AG04449 (cell line): ENCODE data around the gene WSCD2.

Source experiments
- CTCF ChIA-PET: fragments of 350-600 bp; formaldehyde crosslinking; extraction: SDS; loops from one replicate; lab custom pipeline; 2021; ENCODE audit warnings: antibody characterized with exemption; lab: Yijun Ruan, JAX
- POLR2A ChIA-PET: fragments of 400-600, 350-600 bp; formaldehyde crosslinking; extraction: SDS; loops from one replicate; lab custom pipeline; 2020; ENCODE audit warnings: antibody characterized with exemption, inconsistent platforms; lab: Yijun Ruan, JAX
- DNase-seq: peaks from one replicate; pipeline ENCODE4 v3.0.0-alpha.2; 2010; ENCODE audit warnings: low read depth, low spot score
- H3K4me3 ChIP-seq: 2 replicates; pipeline ENCODE4 v1.5.1; 2011; ENCODE audit warnings: low read depth, mild to moderate bottlenecking, control low read depth, low read length
- TF ChIP-seq, protein P1 (sequence below): IDR thresholded peaks from one replicate; pipeline ENCODE4 v1.5.1; 2011; ENCODE audit warnings: mild to moderate bottlenecking, moderate library complexity, low read length, control low read depth, inconsistent platforms; ENCODE audit not compliant: insufficient read depth; ENCODE audit errors: missing control alignments

WSCD2 gene

DNA sequence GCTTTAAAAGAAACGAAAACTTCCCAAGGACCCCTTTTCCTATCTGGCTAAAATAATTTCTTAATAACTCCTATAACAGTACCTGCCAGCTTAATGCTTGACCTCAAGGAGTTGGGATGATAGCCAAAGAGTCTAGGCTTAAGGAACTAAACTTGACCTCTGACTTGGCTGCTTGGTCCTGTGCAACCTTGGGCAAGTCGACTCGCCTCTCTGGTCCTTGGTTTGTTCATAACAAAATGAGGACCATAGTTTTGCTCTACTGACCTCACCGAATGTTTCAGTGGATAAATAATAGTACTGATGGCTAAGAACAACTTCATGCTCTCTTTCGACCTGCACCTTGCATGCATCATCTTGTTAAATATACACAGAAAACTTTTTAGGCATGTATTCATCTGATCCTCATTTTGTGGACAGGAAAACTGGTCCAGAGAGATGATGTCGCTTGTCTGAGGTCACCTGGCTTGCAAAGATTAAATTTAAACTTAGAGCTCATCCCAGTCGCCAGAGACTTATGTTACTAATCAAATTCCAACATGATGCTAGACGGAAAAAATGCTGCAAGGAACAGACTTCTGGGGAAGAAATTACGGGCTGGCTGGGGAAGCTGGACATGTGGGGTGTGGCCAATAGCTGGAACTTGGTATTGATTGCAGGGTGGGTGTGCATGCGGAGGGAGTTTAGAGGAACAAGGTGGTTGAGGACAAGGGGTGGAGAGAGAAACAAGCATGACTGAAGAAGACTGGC is 38.0 kb upstream of the WSCD2 start:
- CTCF ChIA-PET: no interaction called here
- TF ChIP-seq, protein P1, sequence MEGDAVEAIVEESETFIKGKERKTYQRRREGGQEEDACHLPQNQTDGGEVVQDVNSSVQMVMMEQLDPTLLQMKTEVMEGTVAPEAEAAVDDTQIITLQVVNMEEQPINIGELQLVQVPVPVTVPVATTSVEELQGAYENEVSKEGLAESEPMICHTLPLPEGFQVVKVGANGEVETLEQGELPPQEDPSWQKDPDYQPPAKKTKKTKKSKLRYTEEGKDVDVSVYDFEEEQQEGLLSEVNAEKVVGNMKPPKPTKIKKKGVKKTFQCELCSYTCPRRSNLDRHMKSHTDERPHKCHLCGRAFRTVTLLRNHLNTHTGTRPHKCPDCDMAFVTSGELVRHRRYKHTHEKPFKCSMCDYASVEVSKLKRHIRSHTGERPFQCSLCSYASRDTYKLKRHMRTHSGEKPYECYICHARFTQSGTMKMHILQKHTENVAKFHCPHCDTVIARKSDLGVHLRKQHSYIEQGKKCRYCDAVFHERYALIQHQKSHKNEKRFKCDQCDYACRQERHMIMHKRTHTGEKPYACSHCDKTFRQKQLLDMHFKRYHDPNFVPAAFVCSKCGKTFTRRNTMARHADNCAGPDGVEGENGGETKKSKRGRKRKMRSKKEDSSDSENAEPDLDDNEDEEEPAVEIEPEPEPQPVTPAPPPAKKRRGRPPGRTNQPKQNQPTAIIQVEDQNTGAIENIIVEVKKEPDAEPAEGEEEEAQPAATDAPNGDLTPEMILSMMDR: no peak
- no peak for DNase-seq
- no peak overlapping the region for H3K4me3 ChIP-seq
- POLR2A ChIA-PET: no interaction called here

DNA sequence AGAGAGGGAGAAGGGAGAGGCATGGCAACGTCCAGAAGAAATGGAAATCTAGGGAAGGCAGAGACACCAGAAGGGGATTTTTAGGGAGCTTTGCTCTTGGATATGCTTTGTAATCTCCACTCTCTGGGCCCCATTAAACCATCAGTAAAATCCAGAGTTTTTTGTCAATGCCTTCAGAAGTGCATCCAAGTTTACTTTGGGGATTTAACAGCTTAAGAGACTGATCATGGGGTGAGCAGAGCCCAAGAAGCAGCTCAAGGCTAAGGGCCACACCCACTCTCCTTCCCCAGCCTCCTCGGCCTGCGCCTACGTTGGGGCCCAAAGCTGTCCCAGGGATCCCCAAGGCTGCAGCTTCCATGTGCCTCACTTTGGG is 37.4 kb upstream of the WSCD2 start:
- ChIA-PET CTCF (no interaction called here), POLR2A (no interaction called here)
- no peak for DNase-seq
- no peak overlapping the region for H3K4me3 ChIP-seq
- TF ChIP-seq, protein P1: no peak

DNA sequence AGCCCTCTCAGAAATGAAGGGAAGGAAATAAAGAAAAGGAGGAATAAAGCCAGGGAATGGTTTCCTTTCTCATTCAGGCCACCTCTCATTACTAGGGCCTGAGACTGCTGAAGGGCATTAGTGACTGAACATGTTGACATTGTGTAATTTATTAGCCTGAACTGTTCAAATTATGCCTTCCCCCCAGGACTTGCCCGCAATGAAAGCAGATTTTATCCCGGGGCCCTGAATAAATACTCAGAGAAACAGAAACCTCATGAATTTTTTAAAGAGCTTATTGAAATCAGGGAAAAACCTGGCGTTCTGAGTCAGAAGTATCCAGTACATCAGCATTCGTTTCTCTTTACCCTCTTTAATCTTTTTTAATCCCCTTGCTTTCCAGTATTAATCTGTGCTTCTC is 35.9 kb upstream of the WSCD2 start:
- no peak for DNase-seq
- H3K4me3 ChIP-seq: no peak overlapping the region
- TF ChIP-seq, protein P1: no peak
- ChIA-PET POLR2A (no interaction called here), CTCF (no interaction called here)

DNA sequence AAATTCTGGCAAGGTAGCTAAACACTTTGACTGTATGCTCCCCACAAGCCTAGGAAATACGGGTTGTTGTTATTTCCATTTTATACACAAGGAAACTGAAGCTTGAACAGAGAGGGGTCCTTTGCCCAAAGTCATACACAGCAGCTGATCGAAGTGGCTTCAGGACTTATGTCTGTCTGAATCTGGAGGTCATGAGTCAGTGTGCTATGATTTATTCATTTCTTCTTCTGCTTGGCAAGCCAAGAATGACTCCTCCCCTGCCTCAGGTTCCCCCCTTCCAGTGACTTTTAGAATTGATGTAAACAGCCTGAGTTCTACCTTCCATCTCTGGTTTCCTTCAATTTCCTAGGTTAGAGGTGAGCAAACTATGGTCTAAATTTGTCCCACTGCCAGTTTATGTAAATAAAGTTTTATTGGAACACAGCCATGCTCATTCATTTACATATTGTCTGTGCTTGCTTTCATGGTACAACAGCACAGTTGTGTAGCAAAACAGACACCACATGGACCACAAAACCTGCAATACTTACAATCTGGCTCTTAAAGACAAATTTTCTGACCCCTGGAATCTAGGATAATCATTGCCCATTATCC is 34.9 kb upstream of the WSCD2 start:
- ChIA-PET CTCF (no interaction called here), POLR2A (no interaction called here)
- TF ChIP-seq, protein P1: no peak

DNA sequence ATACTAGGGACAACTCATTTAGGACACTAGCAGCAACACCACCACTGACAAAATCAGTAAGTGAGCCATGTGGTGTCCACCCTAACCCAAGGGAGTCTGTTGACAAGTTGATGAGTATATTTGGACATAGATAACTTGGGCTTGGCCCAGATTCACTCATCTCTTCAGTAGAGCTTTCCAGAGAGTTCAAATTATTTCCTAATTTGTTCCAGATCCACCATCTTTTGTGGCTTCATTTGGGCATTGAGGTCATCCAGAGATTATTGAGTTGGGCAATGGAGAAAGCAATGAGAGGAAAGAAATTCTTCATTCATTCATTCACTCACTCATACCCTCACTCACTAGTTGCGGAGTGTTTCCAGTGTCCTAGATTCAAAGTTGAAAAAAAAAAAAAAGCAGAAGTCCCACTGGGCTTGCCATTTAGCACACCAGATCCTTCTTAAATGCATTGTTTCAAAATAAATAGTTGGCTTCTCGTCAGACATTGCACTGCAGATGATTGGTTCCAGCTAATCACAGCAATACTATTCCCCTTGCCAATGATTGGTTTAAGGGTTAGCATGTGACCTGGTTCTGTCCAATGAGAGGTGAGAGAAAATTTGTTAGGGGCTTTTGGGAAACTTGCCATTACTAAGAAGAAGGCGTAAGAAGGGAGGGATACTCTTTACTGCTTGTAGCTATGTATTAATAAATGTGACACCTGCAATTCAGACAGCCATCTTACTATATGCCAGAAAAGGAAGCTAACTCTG is 31.8 kb upstream of the WSCD2 start:
- ChIA-PET POLR2A (no interaction called here), CTCF (interaction anchor here (0.6 kb wide), 1 partner anchor 9 kb away, joined by 3 read pairs; no protein-coding TSS in a partner anchor)
- H3K4me3 ChIP-seq: no peak overlapping the region
- no peak for DNase-seq
- TF ChIP-seq, protein P1: no peak

More for the DNA sequence above, 34.9 kb upstream of the WSCD2 start:
- no peak for DNase-seq
- no peak overlapping the region for H3K4me3 ChIP-seq

DNA sequence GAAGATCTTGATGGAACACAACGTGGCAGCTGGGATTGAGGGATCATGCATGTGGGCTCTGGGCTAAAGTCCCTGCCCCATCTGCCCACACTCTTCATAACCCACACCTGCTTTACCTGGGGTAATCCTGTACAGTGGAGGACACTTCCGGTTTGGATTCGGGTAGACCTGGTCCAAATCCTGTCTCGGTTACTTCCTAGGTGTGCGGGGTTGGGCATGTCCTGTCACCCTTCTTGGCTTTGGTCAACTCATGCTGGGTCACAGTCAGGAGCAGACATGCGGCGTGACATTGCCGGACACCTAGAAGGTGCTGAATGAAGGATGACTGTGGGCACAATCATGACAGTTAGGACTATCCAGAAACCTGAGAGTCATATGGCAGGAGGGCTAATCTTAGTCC is 30.7 kb upstream of the WSCD2 start:
- ChIA-PET CTCF (no interaction called here), POLR2A (no interaction called here)
- DNase-seq: no peak
- TF ChIP-seq, protein P1: no peak
- H3K4me3 ChIP-seq: no peak overlapping the region
